Osteoblast (primary cell): ENCODE measurements around the gene B3GNT8. TPM values are rescaled to one million over a fixed set of nuclear protein-coding genes. Genes with fewer than 3 reads are reported as not detected.
A peak's percentile ranks its signal among the peaks of the same experiment; 100 is the strongest.

Experiments
- DNase-seq: peaks from one replicate; pipeline ENCODE4 v3.0.0; 2011; ENCODE audit warnings: low spot score, mixed read lengths; ENCODE audit not compliant: insufficient read length; ENCODE audit errors: missing footprints
- H2AFZ ChIP-seq: 2 replicates; pipeline ENCODE4 v1.6.0; 2011; ENCODE audit warnings: mild to moderate bottlenecking, low read length
- H3K27ac ChIP-seq: 2 replicates; pipeline ENCODE4 v1.5.1; 2011; ENCODE audit warnings: mild to moderate bottlenecking, low read depth, low read length, moderate library complexity
- H3K27me3 ChIP-seq: 2 replicates; pipeline ENCODE4 v1.6.0; 2012; ENCODE audit warnings: mild to moderate bottlenecking, control low read depth, inconsistent platforms, low read length, moderate library complexity; ENCODE audit not compliant: insufficient read depth
- H3K36me3 ChIP-seq: 2 replicates; pipeline ENCODE4 v1.5.1; 2011; ENCODE audit warnings: mild to moderate bottlenecking, low read length, control low read depth, moderate library complexity; ENCODE audit not compliant: insufficient read depth
- H3K4me1 ChIP-seq: 2 replicates; pipeline ENCODE4 v1.5.1; 2011; ENCODE audit warnings: mild to moderate bottlenecking, low read length, control low read depth, moderate library complexity; ENCODE audit not compliant: insufficient read depth
- H3K4me2 ChIP-seq: 2 replicates; pipeline ENCODE4 v1.6.0; 2011; ENCODE audit warnings: mild to moderate bottlenecking, low read length; ENCODE audit not compliant: insufficient read depth
- H3K4me3 ChIP-seq: fragments of 200-600 bp; sonication (generic); 3 replicates; pipeline ENCODE4 v1.5.1; 2012; ENCODE audit warnings: mild to moderate bottlenecking, low read length, inconsistent platforms; ENCODE audit not compliant: insufficient read depth
- H3K79me2 ChIP-seq: 2 replicates; pipeline ENCODE4 v1.6.0; 2012; ENCODE audit warnings: mild to moderate bottlenecking, low read length, control low read depth, inconsistent platforms; ENCODE audit not compliant: insufficient read depth
- H3K9me3 ChIP-seq: 2 replicates; pipeline ENCODE4 v1.5.1; 2011; ENCODE audit warnings: low read depth, low read length, control low read depth
- H4K20me1 ChIP-seq: 2 replicates; pipeline ENCODE4 v1.6.0; 2012; ENCODE audit warnings: mild to moderate bottlenecking, low read length, control low read depth; ENCODE audit not compliant: insufficient read depth
- total RNA-seq: library from RNA; depleted of rRNA; stranded (reverse); fragments of >200 nt; gene quantifications from 2 replicates; pipeline ENCODE4 v1.2.3, GENCODE V29; 2012
- TF ChIP-seq, protein P1 (sequence below): IDR thresholded peaks from 2 replicates; pipeline ENCODE4 v1.5.1; 2011; ENCODE audit warnings: mild to moderate bottlenecking, low read depth, low read length, moderate library complexity; ENCODE audit errors: extremely low read depth

B3GNT8 gene
- total RNA-seq, 1 donor = 0.72 TPM

DNA sequence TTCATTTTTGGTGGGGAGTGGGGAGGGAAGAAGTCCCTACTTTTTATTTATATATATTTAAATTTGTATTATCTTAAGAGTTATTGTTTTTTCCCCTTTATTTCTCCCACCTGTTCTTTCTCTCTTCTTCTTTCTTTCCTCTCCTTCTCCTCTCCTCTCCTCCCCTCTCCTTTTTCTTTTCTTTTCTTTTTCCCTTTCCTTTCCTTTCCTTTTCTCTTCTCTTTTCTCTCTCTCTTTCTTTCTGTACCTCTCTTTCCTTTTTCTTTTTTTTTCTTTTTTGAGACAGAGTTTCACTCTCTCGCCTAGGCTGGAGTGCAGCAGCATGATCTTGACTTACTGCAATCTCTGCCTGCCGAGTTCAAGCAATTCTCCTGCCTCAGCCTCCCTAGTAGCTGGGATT lies 27.6 kb downstream of the B3GNT8 start:
- H3K79me2 ChIP-seq = peaks cover 24% of the 10 kb centered on the region
- H3K9me3 ChIP-seq = no peaks in the 10 kb centered on the region
- no peak for DNase-seq
- H3K27me3 ChIP-seq = no peaks in the 10 kb centered on the region
- TF ChIP-seq, protein P1, sequence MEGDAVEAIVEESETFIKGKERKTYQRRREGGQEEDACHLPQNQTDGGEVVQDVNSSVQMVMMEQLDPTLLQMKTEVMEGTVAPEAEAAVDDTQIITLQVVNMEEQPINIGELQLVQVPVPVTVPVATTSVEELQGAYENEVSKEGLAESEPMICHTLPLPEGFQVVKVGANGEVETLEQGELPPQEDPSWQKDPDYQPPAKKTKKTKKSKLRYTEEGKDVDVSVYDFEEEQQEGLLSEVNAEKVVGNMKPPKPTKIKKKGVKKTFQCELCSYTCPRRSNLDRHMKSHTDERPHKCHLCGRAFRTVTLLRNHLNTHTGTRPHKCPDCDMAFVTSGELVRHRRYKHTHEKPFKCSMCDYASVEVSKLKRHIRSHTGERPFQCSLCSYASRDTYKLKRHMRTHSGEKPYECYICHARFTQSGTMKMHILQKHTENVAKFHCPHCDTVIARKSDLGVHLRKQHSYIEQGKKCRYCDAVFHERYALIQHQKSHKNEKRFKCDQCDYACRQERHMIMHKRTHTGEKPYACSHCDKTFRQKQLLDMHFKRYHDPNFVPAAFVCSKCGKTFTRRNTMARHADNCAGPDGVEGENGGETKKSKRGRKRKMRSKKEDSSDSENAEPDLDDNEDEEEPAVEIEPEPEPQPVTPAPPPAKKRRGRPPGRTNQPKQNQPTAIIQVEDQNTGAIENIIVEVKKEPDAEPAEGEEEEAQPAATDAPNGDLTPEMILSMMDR = no peak
- no peak overlapping the region for H2AFZ ChIP-seq
- peaks cover 18% of the 10 kb centered on the region for H3K4me1 ChIP-seq
- no peak overlapping the region for H3K27ac ChIP-seq
- no peaks in the 10 kb centered on the region for H4K20me1 ChIP-seq
- no peak overlapping the region for H3K4me3 ChIP-seq
- H3K4me2 ChIP-seq = no peak overlapping the region
- no peaks in the 10 kb centered on the region for H3K36me3 ChIP-seq

- DNase-seq = no peak
- TF ChIP-seq, protein P1 = no peak
- peaks cover 24% of the 10 kb centered on the region for H3K79me2 ChIP-seq
- H4K20me1 ChIP-seq = no peaks in the 10 kb centered on the region
- no peaks in the 10 kb centered on the region for H3K9me3 ChIP-seq
- no peak overlapping the region for H2AFZ ChIP-seq
- peak overlapping the region; percentile 98 for H3K4me2 ChIP-seq
- H3K4me3 ChIP-seq = peak overlapping the region; percentile 99
- no peak overlapping the region for H3K27ac ChIP-seq
- no peaks in the 10 kb centered on the region for H3K27me3 ChIP-seq
- peaks cover 18% of the 10 kb centered on the region for H3K4me1 ChIP-seq
- no peaks in the 10 kb centered on the region for H3K36me3 ChIP-seq
Measured at GRCh38 chr19:41399091-41399490, 28.1 kb downstream of the B3GNT8 start.

GRCh38 chr19:41398598-41398997 lies 28.6 kb downstream of the B3GNT8 start:
- Histone ChIP-seq H3K9me3 (no peaks in the 10 kb centered on the region), H4K20me1 (no peaks in the 10 kb centered on the region), H3K4me1 (peaks cover 18% of the 10 kb centered on the region), H3K79me2 (peaks cover 24% of the 10 kb centered on the region), H2AFZ (no peak overlapping the region), H3K4me2 (peak overlapping the region; percentile 98), H3K36me3 (no peaks in the 10 kb centered on the region), H3K27ac (peak overlapping the region; percentile 100), H3K27me3 (no peaks in the 10 kb centered on the region), H3K4me3 (peak overlapping the region; percentile 99)
- DNase-seq = no peak
- TF ChIP-seq, protein P1 = no peak

GRCh38 chr19:41398050-41398418 lies 29.1 kb downstream of the B3GNT8 start:
- H3K4me2 ChIP-seq = peak overlapping the region; percentile 98
- peaks cover 18% of the 10 kb centered on the region for H3K4me1 ChIP-seq
- H3K36me3 ChIP-seq = no peaks in the 10 kb centered on the region
- peak overlapping the region; percentile 100 for H3K27ac ChIP-seq
- TF ChIP-seq, protein P1 = no peak
- no peaks in the 10 kb centered on the region for H3K9me3 ChIP-seq
- H3K4me3 ChIP-seq = peak overlapping the region; percentile 99
- no peaks in the 10 kb centered on the region for H3K27me3 ChIP-seq
- no peaks in the 10 kb centered on the region for H4K20me1 ChIP-seq
- peak overlapping the region; percentile 91 for H2AFZ ChIP-seq
- peaks cover 20% of the 10 kb centered on the region for H3K79me2 ChIP-seq
- DNase-seq = no peak
